Keratinocyte (primary cell): ENCODE data around the gene GPATCH2. TPM values are rescaled to one million over a fixed set of nuclear protein-coding genes. Genes with fewer than 3 reads are reported as not detected.

Experiments
- DNase-seq: peaks from one replicate; pipeline ENCODE4 v3.0.0-alpha.2; 2011; ENCODE audit warnings: low read depth, missing footprints, low spot score
- FAIRE-seq: peaks from 2 replicates; lab custom pipeline; 2011; peaks lifted over from hg19 to GRCh38; lab: Jason Lieb, UNC
- H2AFZ ChIP-seq: 2 replicates; pipeline ENCODE4 v1.6.0; 2012; ENCODE audit warnings: low read length, control low read depth, inconsistent platforms; ENCODE audit not compliant: control insufficient read depth
- H3K27ac ChIP-seq: 2 replicates; pipeline ENCODE4 v1.5.1; 2011; ENCODE audit warnings: low read length; ENCODE audit not compliant: control insufficient read depth, insufficient read depth
- H3K27me3 ChIP-seq: 3 replicates; pipeline ENCODE4 v1.6.0; 2011; ENCODE audit warnings: low read length; ENCODE audit not compliant: control insufficient read depth, insufficient read depth; ENCODE audit errors: extremely low read depth
- H3K36me3 ChIP-seq, 2 experiments: 2 replicates in 1 of 2; 3 replicates in 1 of 2; pipeline ENCODE4 v1.5.1; 2011; ENCODE audit warnings: low read length in 2 of 2, mild to moderate bottlenecking in 1 of 2; ENCODE audit not compliant: control insufficient read depth in 2 of 2, insufficient read depth in 2 of 2; ENCODE audit errors: extremely low read depth in 1 of 2
- H3K4me1 ChIP-seq: 3 replicates; pipeline ENCODE4 v1.5.1; 2011; ENCODE audit warnings: low read length; ENCODE audit not compliant: control insufficient read depth, insufficient read depth; ENCODE audit errors: extremely low read depth
- H3K4me2 ChIP-seq: 3 replicates; pipeline ENCODE4 v1.6.0; 2011; ENCODE audit warnings: low read depth, low read length; ENCODE audit not compliant: control insufficient read depth, insufficient read depth; ENCODE audit errors: extremely low read depth
- H3K4me3 ChIP-seq, 3 experiments: fragments of 200-600 bp in 1 of 3; sonication (generic) in 1 of 3; 2 replicates in 2 of 3; 3 replicates in 1 of 3; pipeline ENCODE4 v1.5.1; 2011 to 2016; ENCODE audit warnings: low read length in 3 of 3, mild to moderate bottlenecking in 3 of 3, control low read depth in 2 of 3, inconsistent platforms in 1 of 3, low read depth in 1 of 3, mixed read lengths in 1 of 3, mixed run types in 1 of 3, moderate library complexity in 1 of 3; ENCODE audit not compliant: control insufficient read depth in 2 of 3, insufficient read depth in 2 of 3; ENCODE audit errors: extremely low read depth in 1 of 3
- H3K79me2 ChIP-seq: 2 replicates; pipeline ENCODE4 v1.6.0; 2012; ENCODE audit warnings: low read length; ENCODE audit not compliant: control insufficient read depth, insufficient read depth
- H3K9ac ChIP-seq: 3 replicates; pipeline ENCODE4 v1.6.0; 2011; ENCODE audit warnings: low read length; ENCODE audit not compliant: control insufficient read depth, insufficient read depth; ENCODE audit errors: extremely low read depth
- H3K9me1 ChIP-seq: 3 replicates; pipeline ENCODE4 v1.6.0; 2011; ENCODE audit warnings: low read length; ENCODE audit not compliant: control insufficient read depth, insufficient read depth; ENCODE audit errors: extremely low read depth
- H3K9me3 ChIP-seq: 2 replicates; pipeline ENCODE4 v1.5.1; 2012; ENCODE audit warnings: low read depth, low read length; ENCODE audit not compliant: control insufficient read depth
- H4K20me1 ChIP-seq: 3 replicates; pipeline ENCODE4 v1.6.0; 2011; ENCODE audit warnings: low read length; ENCODE audit not compliant: control insufficient read depth, insufficient read depth; ENCODE audit errors: extremely low read depth
- EZH2 ChIP-seq: IDR thresholded peaks from one replicate; pipeline ENCODE4 v1.6.1; 2012; ENCODE audit warnings: inconsistent platforms, mild to moderate bottlenecking, low read length, moderate library complexity
- dilution Hi-C: fragments of 300-500 bp; cut with MboI; formaldehyde crosslinking; loops from one replicate; pipeline ENCODE4 v1.7.0; 2020; ENCODE audit warnings: low sequenced_read_pairs; ENCODE audit not compliant: extremely low pct_ligation_motif_present
- polyA plus RNA-seq, 5 experiments: library from polyadenylated mRNA; depleted of rRNA in 3 of 5; stranded (reverse) in 3 of 5; stranded (forward) in 1 of 5; unstranded in 1 of 5; fragments of >200 nt; gene quantifications; 1 replicate in 1 of 5; 2 replicates in 3 of 5; 3 replicates in 1 of 5; pipeline versions ENCODE4 v1.2.1 to v1.2.3, GENCODE V29; 2011 to 2012; ENCODE audit warnings: missing spikeins in 2 of 5, low read depth in 1 of 5, low replicate concordance in 1 of 5
- TF ChIP-seq, protein P1 (sequence below), 3 experiments: IDR thresholded peaks in 1 of 3; conservative IDR thresholded peaks in 1 of 3; optimal IDR thresholded peaks in 1 of 3; 2 replicates in 2 of 3; 3 replicates in 1 of 3; pipeline versions ENCODE3 to v1.5.1; 2011; ENCODE audit warnings: low read length in 3 of 3, mild to moderate bottlenecking in 3 of 3, moderate library complexity in 2 of 3, control low read depth in 1 of 3, inconsistent platforms in 1 of 3; ENCODE audit not compliant: insufficient read depth in 2 of 3; ENCODE audit errors: extremely low read depth in 1 of 3

Gene GPATCH2
- polyA plus RNA-seq, 1 donor (not counting 4 experiments of a cell fraction or from before 2014, with no cell fraction given) = 15.7 TPM

DNA sequence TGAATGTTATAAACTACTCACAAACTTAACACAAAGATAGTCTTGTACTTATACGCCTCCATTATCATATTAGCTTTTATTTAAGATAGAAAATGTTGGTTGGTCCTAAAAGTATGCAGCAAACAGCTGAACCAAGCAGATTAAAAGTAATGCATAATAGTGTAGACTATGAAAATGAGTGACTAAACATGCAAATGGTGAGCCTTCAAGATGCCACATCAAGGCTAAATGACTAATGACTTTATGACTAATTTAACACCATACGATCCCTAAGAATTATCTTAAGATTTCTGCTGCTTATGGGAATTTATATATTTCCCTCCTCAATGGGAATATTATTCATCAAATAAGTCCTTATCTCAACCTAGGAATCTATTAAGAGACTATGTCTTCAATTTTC is 4.6 kb downstream of the GPATCH2 start:
- no peak overlapping the region for H3K4me2 ChIP-seq
- peaks cover 93% of the 10 kb centered on the region for H3K79me2 ChIP-seq
- no peaks in the 10 kb centered on the region for H3K9me1 ChIP-seq
- dilution Hi-C loops = no loop called here
- H4K20me1 ChIP-seq = no peaks in the 10 kb centered on the region
- TF ChIP-seq EZH2 = no peak
- TF ChIP-seq, protein P1, sequence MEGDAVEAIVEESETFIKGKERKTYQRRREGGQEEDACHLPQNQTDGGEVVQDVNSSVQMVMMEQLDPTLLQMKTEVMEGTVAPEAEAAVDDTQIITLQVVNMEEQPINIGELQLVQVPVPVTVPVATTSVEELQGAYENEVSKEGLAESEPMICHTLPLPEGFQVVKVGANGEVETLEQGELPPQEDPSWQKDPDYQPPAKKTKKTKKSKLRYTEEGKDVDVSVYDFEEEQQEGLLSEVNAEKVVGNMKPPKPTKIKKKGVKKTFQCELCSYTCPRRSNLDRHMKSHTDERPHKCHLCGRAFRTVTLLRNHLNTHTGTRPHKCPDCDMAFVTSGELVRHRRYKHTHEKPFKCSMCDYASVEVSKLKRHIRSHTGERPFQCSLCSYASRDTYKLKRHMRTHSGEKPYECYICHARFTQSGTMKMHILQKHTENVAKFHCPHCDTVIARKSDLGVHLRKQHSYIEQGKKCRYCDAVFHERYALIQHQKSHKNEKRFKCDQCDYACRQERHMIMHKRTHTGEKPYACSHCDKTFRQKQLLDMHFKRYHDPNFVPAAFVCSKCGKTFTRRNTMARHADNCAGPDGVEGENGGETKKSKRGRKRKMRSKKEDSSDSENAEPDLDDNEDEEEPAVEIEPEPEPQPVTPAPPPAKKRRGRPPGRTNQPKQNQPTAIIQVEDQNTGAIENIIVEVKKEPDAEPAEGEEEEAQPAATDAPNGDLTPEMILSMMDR (optimal IDR thresholded peaks at IDR 0.05 in 1 of 3, IDR thresholded peaks at IDR 0.05 in 1 of 3, conservative IDR thresholded peaks at IDR 0.05 in 1 of 3; ENCODE audit: extremely low read depth in 1 of 3, insufficient read depth in 2 of 3, low read length in 3 of 3) = no peak
- no peaks in the 10 kb centered on the region for H3K27me3 ChIP-seq
- FAIRE-seq (no peak), DNase-seq (no peak)
- no peaks in the 10 kb centered on the region for H3K36me3 ChIP-seq
- H3K4me1 ChIP-seq = peaks cover 24% of the 10 kb centered on the region
- no peaks in the 10 kb centered on the region for H3K9me3 ChIP-seq
- H2AFZ ChIP-seq = no peak overlapping the region
- H3K4me3 ChIP-seq = no peak overlapping the region
- no peak overlapping the region for H3K9ac ChIP-seq
- H3K27ac ChIP-seq = no peak overlapping the region

DNA sequence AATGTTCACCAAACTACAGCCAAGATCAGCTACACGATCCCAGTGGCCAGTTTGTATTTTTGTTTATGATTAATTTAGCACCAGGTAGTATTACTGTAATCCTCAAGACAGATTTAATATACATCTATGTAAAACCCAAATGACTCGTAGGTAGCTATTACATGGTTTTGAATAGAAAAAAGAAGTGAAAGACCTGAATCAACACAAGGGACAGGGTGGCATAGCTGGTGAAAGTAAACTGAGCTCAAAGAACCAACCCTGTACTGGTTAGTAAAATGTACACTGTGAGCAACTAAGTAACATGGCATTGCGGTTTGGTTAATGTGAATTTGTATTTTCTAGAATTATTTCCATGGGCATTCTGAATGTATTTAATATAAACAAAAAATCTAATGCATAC is 8.8 kb downstream of the GPATCH2 start:
- H3K9me3 ChIP-seq = no peaks in the 10 kb centered on the region
- DNase-seq (no peak), FAIRE-seq (no peak)
- dilution Hi-C loops = no loop called here
- H3K27ac ChIP-seq = no peak overlapping the region
- H3K4me2 ChIP-seq = no peak overlapping the region
- no peak overlapping the region for H2AFZ ChIP-seq
- H4K20me1 ChIP-seq = no peaks in the 10 kb centered on the region
- peaks cover 72% of the 10 kb centered on the region for H3K79me2 ChIP-seq
- TF ChIP-seq EZH2 = no peak
- TF ChIP-seq, protein P1 (optimal IDR thresholded peaks at IDR 0.05 in 1 of 3, IDR thresholded peaks at IDR 0.05 in 1 of 3, conservative IDR thresholded peaks at IDR 0.05 in 1 of 3; ENCODE audit: extremely low read depth in 1 of 3, insufficient read depth in 2 of 3, low read length in 3 of 3) = no peak
- H3K27me3 ChIP-seq = no peaks in the 10 kb centered on the region
- H3K9me1 ChIP-seq = no peaks in the 10 kb centered on the region
- H3K4me3 ChIP-seq = no peak overlapping the region
- no peak overlapping the region for H3K9ac ChIP-seq
- peaks cover 2 to 3% of the 10 kb centered on the region in 2 experiments for H3K36me3 ChIP-seq
- no peaks in the 10 kb centered on the region for H3K4me1 ChIP-seq
